ENCODE data around the gene TOX4. TPM values are rescaled to one million over a fixed set of nuclear protein-coding genes. Genes with fewer than 3 reads are reported as not detected.

The TOX4 gene
- total and polyA plus RNA-seq, 9 of the 15 experiments (the other 6 are each of a cell fraction or from before 2014, with no cell fraction given): 9.9 to 76.5 (median 41.0) TPM

GRCh38 chr14:21518725-21519124 lies 41.7 kb downstream of the TOX4 start:
- POLR2A ChIA-PET: interaction anchor here (1.2 to 1.6 kb wide), 4 partner anchors 8 to 11 kb away, joined by 3 to 5 read pairs (median 4); partner anchors contain the start of gene METTL3
- Histone ChIP-seq H3K9me3 (replicated peaks; ENCODE audit: control insufficient read depth, insufficient read depth, low read depth, low read length) (no peaks in the 10 kb centered on the region), H3K9ac (ENCODE audit: insufficient read depth in 1 of 2, low read depth in 2 of 2, low read length in 2 of 2) (no peak overlapping the region), H3K4me2 (ENCODE audit: insufficient read depth, low read length) (no peak overlapping the region), H3K27ac (ENCODE audit: extremely low read depth, low read depth, low read length) (no peak overlapping the region), H4K20me1 (replicated peaks; ENCODE audit: control insufficient read depth, insufficient read depth, low read length) (no peaks in the 10 kb centered on the region), H3K27me3 (ENCODE audit: control insufficient read depth in 2 of 2, insufficient read depth in 2 of 2, low read length in 2 of 2) (no peaks in the 10 kb centered on the region), H3K36me3 (ENCODE audit: control insufficient read depth, insufficient read depth, low read length) (peaks cover 11% of the 10 kb centered on the region; the same call in 1 of the 3 replicates), H3K79me2 (ENCODE audit: control insufficient read depth, insufficient read depth, low read length) (no peaks in the 10 kb centered on the region), H3K4me1 (replicated peaks in 1 of 2; ENCODE audit: control insufficient read depth in 2 of 2, insufficient read depth in 2 of 2, low read length in 2 of 2) (peaks cover 5 to 10% of the 10 kb centered on the region in 2 experiments; a peak in 2 of 5 replicates), H3K4me3 (no peak overlapping the region), H2AFZ (ENCODE audit: low read depth, low read length) (no peak overlapping the region), H3K9me1 (ENCODE audit: control insufficient read depth, insufficient read depth, low read length) (no peaks in the 10 kb centered on the region)
- TF ChIP-seq KLF13 (tag; IDR thresholded peaks at IDR 0.05; ENCODE audit: borderline replicate concordance, low read depth) (no peak), ZBTB43 (CRISPR knock-in tag; IDR thresholded peaks at IDR 0.05) (no peak), LARP7 (IDR thresholded peaks at IDR 0.05) (no peak), NKRF (IDR thresholded peaks at IDR 0.05; ENCODE audit: borderline replicate concordance) (no peak)
- no peak for DNase-seq (ENCODE audit: extremely low read depth in 1 of 4, low spot score in 3 of 4)
- BruUV-seq (replicated peaks): no TSS peak
- CTCF ChIA-PET (ENCODE audit: low intra/inter-chr PET ratio): no interaction called here
- intact Hi-C loops (cut with micrococcal nuclease): no loop called here
- 100% methylated on average over 1 of the region's 2 CpGs for WGBS (ENCODE audit: insufficient coverage, low coverage, missing lambda C conversion rate)
- no peak for FAIRE-seq
- in situ Hi-C loops (cut with MboI): no loop called here
- ATAC-seq: no peak
